GM23248 (cell line): ENCODE measurements around the gene MRGPRD. TPM values are rescaled to one million over a fixed set of nuclear protein-coding genes. Genes with fewer than 3 reads are reported as not detected.
A peak's percentile ranks its signal among the peaks of the same experiment; 100 is the strongest.

Experiments used
- DNase-seq: peaks from one replicate; pipeline ENCODE4 v3.0.0-alpha.2; 2015
- H2AFZ ChIP-seq: fragments of 200-600 bp; sonication (generic); 2 replicates; pipeline ENCODE4 v1.6.1; 2016; ENCODE audit warnings: antibody characterized with exemption
- H3F3A ChIP-seq: fragments of 200-600 bp; sonication (generic); 2 replicates; pipeline ENCODE4 v1.6.1; 2016; ENCODE audit warnings: mild to moderate bottlenecking, antibody characterized with exemption, mixed run types; ENCODE audit not compliant: insufficient read depth
- H3K27ac ChIP-seq: fragments of 200-600 bp; sonication (generic); 2 replicates; pipeline ENCODE4 v1.5.1; 2016; ENCODE audit warnings: mild to moderate bottlenecking
- H3K27me3 ChIP-seq: fragments of 200-600 bp; sonication (generic); replicated peaks from 2 replicates; pipeline ENCODE4 v1.6.1; 2016; ENCODE audit warnings: mild to moderate bottlenecking; ENCODE audit not compliant: insufficient read depth
- H3K36me3 ChIP-seq: fragments of 200-600 bp; sonication (generic); 2 replicates; pipeline ENCODE4 v1.6.1; 2016; ENCODE audit warnings: low read depth, mild to moderate bottlenecking
- H3K4me1 ChIP-seq: fragments of 200-600 bp; sonication (generic); 2 replicates; pipeline ENCODE4 v1.6.1; 2016; ENCODE audit warnings: mild to moderate bottlenecking; ENCODE audit not compliant: insufficient read depth
- H3K4me2 ChIP-seq: fragments of 200-600 bp; sonication (generic); one replicate; pipeline ENCODE4 v1.6.1; 2016; ENCODE audit warnings: mild to moderate bottlenecking; ENCODE audit not compliant: unreplicated experiment
- H3K4me3 ChIP-seq: fragments of 200-600 bp; sonication (generic); 2 replicates; pipeline ENCODE4 v1.5.1; 2016; ENCODE audit warnings: mild to moderate bottlenecking
- H3K79me2 ChIP-seq: fragments of 200-600 bp; sonication (generic); 2 replicates; pipeline ENCODE4 v1.6.1; 2016; ENCODE audit warnings: mild to moderate bottlenecking; ENCODE audit not compliant: insufficient read depth
- H3K9ac ChIP-seq: fragments of 200-600 bp; sonication (generic); 2 replicates; pipeline ENCODE4 v1.6.1; 2016; ENCODE audit warnings: mild to moderate bottlenecking
- H3K9me2 ChIP-seq: fragments of 200-600 bp; sonication (generic); 2 replicates; pipeline ENCODE4 v1.6.1; 2016; ENCODE audit warnings: mixed run types, mild to moderate bottlenecking, moderate library complexity; ENCODE audit not compliant: insufficient read depth
- H3K9me3 ChIP-seq: fragments of 200-600 bp; sonication (generic); one replicate; pipeline ENCODE4 v1.6.1; 2017; ENCODE audit warnings: low read depth
- H4K20me1 ChIP-seq: fragments of 200-600 bp; sonication (generic); 2 replicates; pipeline ENCODE4 v1.6.0; 2016; ENCODE audit not compliant: insufficient read depth
- EZH2 ChIP-seq: fragments of 200-600 bp; sonication (generic); IDR thresholded peaks from 2 replicates; pipeline ENCODE4 v1.6.1; 2018; ENCODE audit warnings: antibody characterized with exemption, mild to moderate bottlenecking; ENCODE audit not compliant: insufficient read depth, poor library complexity, severe bottlenecking
- EZH2phosphoT487 ChIP-seq: fragments of 200-600 bp; sonication (generic); IDR thresholded peaks from 2 replicates; pipeline ENCODE4 v1.6.1; 2018; ENCODE audit warnings: antibody characterized with exemption, moderate library complexity, mild to moderate bottlenecking, low read depth; ENCODE audit not compliant: insufficient read depth
- WGBS, 2 experiments: methylation state at CpG; one replicate each; pipeline ENCODE4 v1.1.6; 2015 to 2017; ENCODE audit warnings: low lambda C conversion rate in 2 of 2, low coverage in 1 of 2; ENCODE audit errors: missing lambda C conversion rate in 2 of 2; 5-methylcytosine and 5-hydroxymethylcytosine counted together
- in situ Hi-C: fragments of 300-500 bp; cut with MboI; formaldehyde crosslinking; loops from 2 replicates; pipeline ENCODE4 v1.15.0; 2020
- polyA plus RNA-seq: library from polyadenylated mRNA; unstranded; fragments of >200 nt; fragmentation: Nextera tagmentation; extraction: Ambion mirVana; gene quantifications from 2 replicates; pipeline ENCODE4 v1.2.1, GENCODE V29; 2016
- total RNA-seq: library from RNA; depleted of rRNA; stranded (reverse); fragments of >200 nt; shearing (Covaris generic); gene quantifications from 2 replicates; pipeline ENCODE4 v1.2.3, GENCODE V29; 2014

MRGPRD gene
- total and polyA plus RNA-seq, 2 experiments from 2014 or later: not detected

DNA sequence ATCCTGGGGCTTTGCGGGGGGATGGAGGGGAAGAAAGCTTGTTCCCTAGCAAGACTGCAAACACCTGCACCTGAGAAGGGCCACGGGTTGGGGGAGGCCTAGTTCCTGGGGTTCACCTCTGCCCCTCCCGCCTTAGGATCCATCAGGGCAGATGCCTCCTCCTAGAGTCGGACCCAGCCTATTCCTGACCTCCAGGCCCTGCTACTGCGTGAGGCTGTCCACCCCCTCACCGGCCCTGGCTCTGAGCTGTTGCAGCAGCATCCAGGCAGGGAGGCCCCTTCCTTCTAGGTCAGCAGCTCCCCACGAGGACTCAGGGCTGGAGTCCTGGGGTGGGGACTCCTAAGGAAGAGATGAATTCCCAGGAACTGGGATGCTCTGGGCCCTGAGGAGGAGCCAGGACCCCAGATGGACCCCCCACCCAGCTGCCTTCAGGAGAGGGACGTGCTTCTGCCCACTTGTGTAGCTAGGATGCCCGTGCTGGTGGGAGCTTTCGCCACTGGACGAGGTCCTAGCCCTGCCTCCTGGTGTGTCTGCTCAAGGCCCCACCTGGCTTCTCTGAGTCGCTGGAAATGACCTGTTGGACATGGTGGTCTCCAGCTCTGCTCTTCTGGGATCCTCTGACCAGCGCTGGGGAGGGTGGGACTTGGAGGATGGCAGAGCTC, 21.9 kb upstream of the MRGPRD start:
- Histone ChIP-seq H3K4me1 (peaks cover 14% of the 10 kb centered on the region), H3F3A (peaks cover 16% of the 10 kb centered on the region), H2AFZ (no peak overlapping the region), H3K4me3 (no peak overlapping the region), H3K9me3 (no peaks in the 10 kb centered on the region), H3K79me2 (no peaks in the 10 kb centered on the region), H3K36me3 (no peaks in the 10 kb centered on the region), H3K27ac (no peak overlapping the region), H3K27me3 (no peaks in the 10 kb centered on the region), H4K20me1 (no peaks in the 10 kb centered on the region), H3K4me2 (no peak overlapping the region), H3K9me2 (no peaks in the 10 kb centered on the region), H3K9ac (no peak overlapping the region; the same call in 1 of the 2 replicates)
- no peak for DNase-seq
- TF ChIP-seq EZH2: no peak
- no peak for TF ChIP-seq EZH2phosphoT487
- 80 to 81% methylated on average over 11 to 13 of the region's 13 CpGs for WGBS, 2 experiments
- in situ Hi-C loops: no loop called here

DNA sequence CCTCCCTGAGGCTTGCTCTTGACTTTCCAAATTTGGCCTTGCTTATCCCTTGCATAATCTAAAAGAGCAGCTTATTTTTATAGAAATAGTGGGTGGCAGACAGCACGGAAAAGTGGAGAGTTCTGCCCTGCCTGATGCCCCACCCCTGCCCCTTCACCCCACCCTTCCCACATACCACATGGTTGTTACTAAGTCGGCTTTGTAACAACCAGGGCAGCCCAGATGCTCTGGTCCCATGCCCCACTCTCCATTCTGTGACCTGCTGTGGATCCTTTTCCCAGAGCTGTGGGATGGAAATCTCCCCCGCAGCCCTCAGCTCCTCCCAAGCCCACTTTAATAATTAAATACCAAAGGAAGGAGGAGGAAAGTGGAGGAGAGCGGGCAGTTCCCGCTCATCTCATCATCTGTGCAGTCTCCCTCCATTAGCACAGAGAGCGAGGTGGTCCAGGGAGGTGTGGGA, 21.4 kb upstream of the MRGPRD start:
- H3K4me2 ChIP-seq: no peak overlapping the region
- no peak overlapping the region for H3K4me3 ChIP-seq
- no peaks in the 10 kb centered on the region for H3K9me3 ChIP-seq
- H3K79me2 ChIP-seq: no peaks in the 10 kb centered on the region
- TF ChIP-seq EZH2 (no peak), EZH2phosphoT487 (no peak)
- peak; percentile 43 for DNase-seq
- H3K36me3 ChIP-seq: no peaks in the 10 kb centered on the region
- H4K20me1 ChIP-seq: no peaks in the 10 kb centered on the region
- 47 to 55% methylated on average over 6 of the region's 6 CpGs for WGBS, 2 experiments
- no peak overlapping the region for H3K27ac ChIP-seq
- no peaks in the 10 kb centered on the region for H3K9me2 ChIP-seq
- H3K27me3 ChIP-seq: no peaks in the 10 kb centered on the region
- in situ Hi-C loops: no loop called here
- H3K4me1 ChIP-seq: peaks cover 12% of the 10 kb centered on the region
- H3F3A ChIP-seq: peaks cover 15% of the 10 kb centered on the region
- no peak overlapping the region for H2AFZ ChIP-seq
- H3K9ac ChIP-seq: no peak overlapping the region; the same call in 1 of the 2 replicates

DNA sequence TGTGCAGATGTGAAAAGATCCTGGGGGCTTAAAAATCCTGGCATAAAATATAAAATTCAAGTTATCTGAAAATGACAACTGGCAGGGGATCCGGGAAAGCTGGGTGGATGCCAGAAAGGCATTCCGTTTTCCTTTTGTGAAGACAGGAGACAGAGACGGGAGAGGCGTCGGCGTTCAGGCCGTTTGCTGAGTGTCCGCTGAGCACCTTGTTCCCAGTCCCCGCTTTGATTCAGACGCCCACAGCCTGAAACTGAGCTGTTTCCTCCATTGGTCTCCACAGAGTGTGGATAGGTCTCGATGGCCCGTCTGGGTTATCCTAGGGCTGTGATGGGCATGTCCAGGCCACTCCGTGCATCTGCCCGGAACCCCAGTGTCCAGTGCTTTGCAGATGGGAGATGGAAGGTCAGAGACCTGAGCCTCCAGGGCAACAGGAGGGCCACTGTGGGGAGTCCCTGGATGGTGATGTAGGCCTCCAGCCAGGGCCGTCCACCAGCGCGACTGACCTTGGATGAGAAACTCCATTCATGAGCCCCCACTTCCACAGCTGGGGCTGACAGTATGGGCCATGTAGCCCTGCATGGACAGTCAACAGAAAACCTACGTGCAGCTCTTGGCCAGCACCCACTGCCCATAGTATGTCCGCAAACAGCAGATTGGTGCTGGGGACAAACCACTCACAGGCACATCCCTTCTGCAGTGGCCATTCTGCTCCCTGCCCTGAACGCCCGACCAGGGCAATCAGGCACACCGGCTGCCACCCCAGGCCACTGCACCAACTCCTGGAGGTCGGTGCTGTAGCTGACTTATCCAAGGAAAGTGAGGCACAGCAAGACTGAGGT, 20.7 kb upstream of the MRGPRD start:
- Histone ChIP-seq H3K4me2 (peak overlapping the region; percentile 46), H3K4me3 (no peak overlapping the region), H2AFZ (no peak overlapping the region), H3K9ac (peak overlapping the region; percentile 63), H3F3A (peaks cover 15% of the 10 kb centered on the region), H3K27me3 (no peaks in the 10 kb centered on the region), H4K20me1 (no peaks in the 10 kb centered on the region), H3K4me1 (peaks cover 12% of the 10 kb centered on the region), H3K9me3 (no peaks in the 10 kb centered on the region), H3K9me2 (no peaks in the 10 kb centered on the region), H3K27ac (peak overlapping the region; percentile 71), H3K79me2 (no peaks in the 10 kb centered on the region), H3K36me3 (no peaks in the 10 kb centered on the region)
- in situ Hi-C loops: no loop called here
- no peak for DNase-seq
- 72 to 74% methylated on average over 23 of the region's 23 CpGs for WGBS, 2 experiments
- TF ChIP-seq EZH2phosphoT487: no peak
- no peak for TF ChIP-seq EZH2

DNA sequence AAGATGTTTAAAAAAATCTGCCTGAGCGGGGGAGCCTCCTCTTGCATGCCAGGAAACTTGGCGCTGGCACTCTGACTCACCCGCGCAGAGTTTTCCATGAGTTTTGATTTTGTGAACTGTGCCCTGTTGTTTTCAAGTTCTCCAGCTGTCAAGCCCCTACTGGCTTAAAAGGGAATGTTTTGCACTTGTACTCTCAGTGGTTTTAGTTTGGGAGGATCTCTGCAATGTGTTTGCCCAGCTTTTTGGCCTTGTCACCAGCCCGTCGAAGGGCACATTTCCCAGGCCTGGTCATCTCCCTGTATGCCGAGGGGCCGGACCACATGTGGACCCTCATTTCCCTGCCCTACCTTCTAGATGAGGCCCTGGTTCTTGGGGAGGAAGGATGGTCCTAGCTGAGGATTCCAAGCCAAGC, 20.1 kb upstream of the MRGPRD start:
- Histone ChIP-seq H3K27me3 (no peaks in the 10 kb centered on the region), H3K27ac (peak overlapping the region; percentile 71), H4K20me1 (no peaks in the 10 kb centered on the region), H3K9ac (peak overlapping the region; percentile 67), H3F3A (peaks cover 15% of the 10 kb centered on the region), H3K4me1 (peaks cover 12% of the 10 kb centered on the region), H3K79me2 (no peaks in the 10 kb centered on the region), H3K9me3 (no peaks in the 10 kb centered on the region), H3K9me2 (no peaks in the 10 kb centered on the region), H2AFZ (no peak overlapping the region), H3K4me2 (peak overlapping the region; percentile 46), H3K36me3 (no peaks in the 10 kb centered on the region), H3K4me3 (no peak overlapping the region)
- 7 to 11% methylated on average over 8 of the region's 8 CpGs for WGBS, 2 experiments
- TF ChIP-seq EZH2 (no peak), EZH2phosphoT487 (no peak)
- in situ Hi-C loops: no loop called here
- DNase-seq: peak; percentile 95
